ENCODE data around the gene PEX14. TPM values are rescaled to one million over a fixed set of nuclear protein-coding genes. Genes with fewer than 3 reads are reported as not detected.

The PEX14 gene
- total RNA-seq, 2 experiments from 2014 or later: 13.3 to 14.8 TPM

DNA sequence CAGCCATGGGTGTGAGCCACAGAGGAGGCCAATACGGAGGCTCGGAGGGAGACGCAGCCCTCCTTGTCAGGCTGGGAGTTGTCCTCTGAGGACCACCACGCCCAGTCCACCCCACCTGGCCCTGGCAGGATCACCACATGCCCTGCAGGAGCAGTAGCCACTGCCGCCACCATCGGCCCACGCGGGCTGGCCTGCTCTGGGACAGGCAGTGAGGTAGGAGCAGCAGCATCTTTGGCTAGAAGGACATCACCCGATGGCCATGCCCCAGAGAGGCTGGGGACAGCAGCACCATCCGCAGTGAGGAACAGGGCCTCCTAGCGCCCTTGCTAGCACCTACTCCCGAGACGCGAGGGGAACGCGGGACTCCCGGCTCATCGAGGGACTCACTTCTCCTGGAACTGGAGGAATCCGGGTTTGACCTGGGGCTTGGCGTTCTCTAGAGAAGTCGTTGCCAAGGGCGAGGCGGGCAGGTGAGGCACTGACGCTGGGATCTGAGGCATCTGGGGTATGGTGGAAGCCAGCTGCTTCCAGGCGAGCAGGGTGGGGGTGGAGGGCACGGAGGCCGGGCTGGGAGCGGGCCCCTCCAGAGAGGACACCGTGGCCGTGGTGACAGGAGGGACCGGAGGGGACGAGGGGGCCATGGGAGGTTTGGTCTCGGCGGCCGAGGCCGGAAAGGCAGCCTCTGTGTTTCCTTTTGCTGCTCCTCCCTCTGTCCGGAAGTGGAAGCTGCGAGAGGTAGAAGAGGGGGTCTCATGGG is 172.8 kb downstream of the PEX14 start:
- CTCF ChIA-PET: no interaction called here
- DNase-seq: no peak
- H3K27me3 Mint-ChIP-seq: no peaks in the 10 kb centered on the region

DNA sequence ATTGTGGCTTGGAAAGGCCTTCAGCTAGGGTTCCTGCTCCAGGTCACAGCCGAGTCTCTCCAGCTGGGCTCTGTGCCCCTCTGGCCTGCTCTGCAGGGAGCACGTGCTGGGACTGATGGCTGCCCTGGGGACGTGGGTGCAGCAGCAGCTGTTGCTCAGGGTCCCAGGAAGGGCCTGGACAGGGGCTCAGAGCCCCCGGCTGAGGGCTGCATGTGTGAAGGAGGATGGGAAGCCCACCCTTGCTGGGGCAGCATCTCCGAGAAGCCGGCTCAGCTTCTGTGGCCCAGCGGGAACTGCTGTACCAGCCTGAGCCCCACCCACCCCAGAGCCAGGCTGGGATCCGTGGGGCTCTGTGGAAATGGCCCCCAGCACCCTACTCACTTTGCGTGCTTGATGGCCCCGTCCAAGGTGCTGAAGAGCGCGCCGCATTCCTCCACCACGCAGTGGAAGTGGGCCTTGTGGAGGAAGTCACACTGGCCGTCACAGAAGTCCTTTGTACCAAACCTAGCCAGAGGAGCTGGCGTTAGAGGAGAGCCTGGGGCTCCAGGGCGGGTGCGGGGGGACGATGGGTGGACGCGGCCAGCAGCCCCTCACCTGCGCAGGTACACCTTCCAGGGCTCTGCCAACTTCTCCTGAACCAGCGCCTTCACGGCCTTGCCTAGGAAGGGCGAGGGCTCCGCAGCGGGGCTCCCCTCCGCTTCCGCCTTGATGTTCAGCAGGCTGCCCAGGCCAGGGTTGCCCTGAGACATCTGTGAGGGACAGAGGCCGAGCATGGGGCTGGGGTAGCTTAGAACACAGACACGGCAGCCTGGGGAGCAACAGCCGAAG is 174.2 kb downstream of the PEX14 start:
- H3K9me3 Mint-ChIP-seq: no peaks in the 10 kb centered on the region
- Histone ChIP-seq H3K4me1 (ENCODE audit: insufficient read depth, low read length) (no peaks in the 10 kb centered on the region), H3K4me3 (ENCODE audit: low read length) (no peak overlapping the region), H3K27me3 (ENCODE audit: control insufficient read depth in 1 of 2, insufficient read depth in 2 of 2, low read length in 2 of 2) (no peaks in the 10 kb centered on the region), H3K27ac (ENCODE audit: low read depth in 1 of 2, low read length in 2 of 2) (no peak overlapping the region), H3K36me3 (ENCODE audit: insufficient read depth, low read length) (peaks cover 7% of the 10 kb centered on the region), H3K9me3 (ENCODE audit: control insufficient read depth in 1 of 2, insufficient read depth in 1 of 2, low read length in 2 of 2) (no peaks in the 10 kb centered on the region)
- DNase-seq: no peak
- ChIA-PET POLR2A (no interaction called here), CTCF (no interaction called here)
- H3K27me3 Mint-ChIP-seq: no peaks in the 10 kb centered on the region
- no peak overlapping the region for H3K4me3 Mint-ChIP-seq
- TF ChIP-seq, protein P1, sequence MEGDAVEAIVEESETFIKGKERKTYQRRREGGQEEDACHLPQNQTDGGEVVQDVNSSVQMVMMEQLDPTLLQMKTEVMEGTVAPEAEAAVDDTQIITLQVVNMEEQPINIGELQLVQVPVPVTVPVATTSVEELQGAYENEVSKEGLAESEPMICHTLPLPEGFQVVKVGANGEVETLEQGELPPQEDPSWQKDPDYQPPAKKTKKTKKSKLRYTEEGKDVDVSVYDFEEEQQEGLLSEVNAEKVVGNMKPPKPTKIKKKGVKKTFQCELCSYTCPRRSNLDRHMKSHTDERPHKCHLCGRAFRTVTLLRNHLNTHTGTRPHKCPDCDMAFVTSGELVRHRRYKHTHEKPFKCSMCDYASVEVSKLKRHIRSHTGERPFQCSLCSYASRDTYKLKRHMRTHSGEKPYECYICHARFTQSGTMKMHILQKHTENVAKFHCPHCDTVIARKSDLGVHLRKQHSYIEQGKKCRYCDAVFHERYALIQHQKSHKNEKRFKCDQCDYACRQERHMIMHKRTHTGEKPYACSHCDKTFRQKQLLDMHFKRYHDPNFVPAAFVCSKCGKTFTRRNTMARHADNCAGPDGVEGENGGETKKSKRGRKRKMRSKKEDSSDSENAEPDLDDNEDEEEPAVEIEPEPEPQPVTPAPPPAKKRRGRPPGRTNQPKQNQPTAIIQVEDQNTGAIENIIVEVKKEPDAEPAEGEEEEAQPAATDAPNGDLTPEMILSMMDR (IDR thresholded peaks at IDR 0.05): no peak
- no peak overlapping the region for H3K27ac Mint-ChIP-seq
- H3K4me1 Mint-ChIP-seq (ENCODE audit: low read depth): no peaks in the 10 kb centered on the region
- intact Hi-C loops (cut with DNase I, micrococcal nuclease): no loop called here
- no peaks in the 10 kb centered on the region for H3K36me3 Mint-ChIP-seq (ENCODE audit: low read depth)
- no peak for ATAC-seq (ENCODE audit: poor library complexity)

More for the DNA sequence above, 172.8 kb downstream of the PEX14 start:
- Histone ChIP-seq H3K9me3 (ENCODE audit: control insufficient read depth in 1 of 2, insufficient read depth in 1 of 2, low read length in 2 of 2) (no peaks in the 10 kb centered on the region), H3K27ac (ENCODE audit: low read depth in 1 of 2, low read length in 2 of 2) (no peak overlapping the region), H3K4me3 (ENCODE audit: low read length) (no peak overlapping the region), H3K4me1 (ENCODE audit: insufficient read depth, low read length) (no peaks in the 10 kb centered on the region), H3K27me3 (ENCODE audit: control insufficient read depth in 1 of 2, insufficient read depth in 2 of 2, low read length in 2 of 2) (no peaks in the 10 kb centered on the region), H3K36me3 (ENCODE audit: insufficient read depth, low read length) (peaks cover 2% of the 10 kb centered on the region)
- ATAC-seq (ENCODE audit: poor library complexity): no peak
- no peaks in the 10 kb centered on the region for H3K36me3 Mint-ChIP-seq (ENCODE audit: low read depth)
- TF ChIP-seq, protein P1 (IDR thresholded peaks at IDR 0.05): no peak
- no peak overlapping the region for H3K4me3 Mint-ChIP-seq
- intact Hi-C loops (cut with DNase I, micrococcal nuclease): no loop called here
- POLR2A ChIA-PET: no interaction called here
- no peaks in the 10 kb centered on the region for H3K9me3 Mint-ChIP-seq
- no peak overlapping the region for H3K27ac Mint-ChIP-seq
- no peaks in the 10 kb centered on the region for H3K4me1 Mint-ChIP-seq (ENCODE audit: low read depth)

DNA sequence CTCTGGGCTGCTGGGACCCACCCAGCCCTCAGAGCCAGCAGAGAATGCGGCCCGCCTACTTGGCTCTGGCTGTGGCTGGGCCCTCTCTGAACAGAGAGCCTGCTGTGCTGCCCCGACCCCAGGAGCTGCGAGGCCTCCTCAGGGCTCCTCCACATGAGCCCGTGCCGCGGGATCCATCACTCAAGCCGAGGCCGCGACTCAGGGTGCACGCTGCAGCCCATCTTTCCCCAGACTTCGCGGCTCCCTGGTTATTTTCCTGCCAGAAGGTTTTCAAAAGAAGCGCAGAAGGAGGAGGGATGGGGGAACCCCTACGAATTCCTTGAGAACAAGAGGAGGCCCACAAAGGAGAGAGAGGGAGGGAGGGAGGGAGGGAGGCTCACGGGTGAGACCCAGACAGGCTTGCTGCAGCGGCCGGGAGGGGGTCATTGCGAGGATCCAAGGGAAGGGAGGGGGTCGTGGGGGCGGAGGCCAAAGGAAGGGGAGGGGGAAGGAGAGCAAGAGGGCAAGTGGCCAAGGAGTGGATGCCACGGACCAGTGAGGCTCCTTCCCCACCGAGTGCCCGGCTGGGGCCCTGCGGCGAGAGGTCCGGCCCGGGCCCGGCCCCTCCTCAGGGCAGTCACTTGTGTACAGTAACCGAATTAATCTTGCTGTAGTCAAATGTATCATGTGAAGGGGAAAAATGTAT is 174.9 kb downstream of the PEX14 start:
- Histone ChIP-seq H3K9me3 (ENCODE audit: control insufficient read depth in 1 of 2, insufficient read depth in 1 of 2, low read length in 2 of 2) (no peaks in the 10 kb centered on the region), H3K4me1 (ENCODE audit: insufficient read depth, low read length) (no peaks in the 10 kb centered on the region), H3K36me3 (ENCODE audit: insufficient read depth, low read length) (peaks cover 8% of the 10 kb centered on the region), H3K27me3 (ENCODE audit: control insufficient read depth in 1 of 2, insufficient read depth in 2 of 2, low read length in 2 of 2) (no peaks in the 10 kb centered on the region), H3K4me3 (ENCODE audit: low read length) (no peak overlapping the region), H3K27ac (ENCODE audit: low read depth in 1 of 2, low read length in 2 of 2) (no peak overlapping the region)
- Mint-ChIP-seq H3K27ac (no peak overlapping the region), H3K4me3 (no peak overlapping the region), H3K27me3 (no peaks in the 10 kb centered on the region), H3K4me1 (ENCODE audit: low read depth) (no peaks in the 10 kb centered on the region), H3K9me3 (no peaks in the 10 kb centered on the region), H3K36me3 (ENCODE audit: low read depth) (no peaks in the 10 kb centered on the region)
- intact Hi-C loops (cut with DNase I, micrococcal nuclease): no loop called here
- ATAC-seq (ENCODE audit: poor library complexity): no peak
- TF ChIP-seq, protein P1 (IDR thresholded peaks at IDR 0.05): no peak
- CTCF ChIA-PET: no interaction called here
- POLR2A ChIA-PET: no interaction called here
- no peak for DNase-seq
